GM21723 (cell line): ENCODE results near the gene HMX2.

ENCODE experiments used
- ATAC-seq: cut with Tn5 transposase; IDR thresholded peaks from one replicate; pipeline ENCODE4 v1.9.1; 2021; ENCODE audit warnings: mild to moderate bottlenecking, moderate library complexity; ENCODE audit not compliant: unreplicated experiment

HMX2 gene

DNA sequence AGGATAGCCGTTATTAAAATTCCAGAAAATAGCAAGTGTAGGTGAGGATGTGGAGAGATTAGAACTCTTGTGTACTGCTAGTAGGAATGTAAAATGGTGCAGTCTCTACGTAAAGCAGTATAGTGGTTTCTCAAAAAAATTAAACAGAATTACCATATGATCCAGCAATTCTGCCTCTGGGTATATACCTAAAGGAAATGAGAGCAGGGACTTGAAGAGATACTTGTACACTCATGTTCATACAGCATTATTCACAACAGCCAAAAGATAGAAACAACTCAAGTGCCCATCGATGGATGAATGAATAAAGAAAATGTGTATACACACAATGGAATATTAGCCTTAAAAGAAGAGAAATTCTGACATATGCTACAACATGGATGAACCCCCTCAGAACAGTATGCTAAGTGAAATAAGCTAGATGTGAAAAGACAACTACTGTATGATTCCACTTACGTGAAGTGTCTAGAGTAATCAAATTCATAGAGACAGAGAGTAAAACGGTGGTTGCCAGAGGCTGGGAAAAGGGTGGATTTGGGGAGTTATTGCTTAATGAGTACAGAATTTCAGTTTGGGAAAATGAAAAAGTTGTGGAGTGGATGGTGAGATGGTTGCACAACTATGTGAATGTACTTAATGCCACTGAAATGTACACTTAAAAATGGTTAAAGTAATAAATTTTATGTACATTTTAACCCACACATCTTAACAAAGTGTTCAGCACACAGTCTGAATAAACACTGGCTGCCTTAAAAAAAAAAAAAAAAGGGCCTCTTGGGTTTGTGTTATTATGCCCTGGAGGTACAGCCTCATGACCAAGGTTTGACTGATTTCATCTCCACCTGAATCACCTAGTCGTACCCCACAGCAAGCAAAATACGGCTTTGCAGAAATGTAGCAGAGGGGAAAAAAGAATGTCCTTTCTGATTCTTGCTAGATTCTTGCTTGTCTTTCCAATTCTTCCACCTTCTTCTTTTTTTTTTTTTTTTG is 32.5 kb downstream of the HMX2 start:
- ATAC-seq, result no peak

- ATAC-seq, result no peak
Observed at GRCh38 chr10:123183724-123184123, 35.8 kb downstream of the HMX2 start.

- no peak for ATAC-seq
Observed at GRCh38 chr10:123187781-123188180, 39.8 kb downstream of the HMX2 start.

GRCh38 chr10:123191886-123192285 is 44.0 kb downstream of the HMX2 start:
- ATAC-seq, result no peak

DNA sequence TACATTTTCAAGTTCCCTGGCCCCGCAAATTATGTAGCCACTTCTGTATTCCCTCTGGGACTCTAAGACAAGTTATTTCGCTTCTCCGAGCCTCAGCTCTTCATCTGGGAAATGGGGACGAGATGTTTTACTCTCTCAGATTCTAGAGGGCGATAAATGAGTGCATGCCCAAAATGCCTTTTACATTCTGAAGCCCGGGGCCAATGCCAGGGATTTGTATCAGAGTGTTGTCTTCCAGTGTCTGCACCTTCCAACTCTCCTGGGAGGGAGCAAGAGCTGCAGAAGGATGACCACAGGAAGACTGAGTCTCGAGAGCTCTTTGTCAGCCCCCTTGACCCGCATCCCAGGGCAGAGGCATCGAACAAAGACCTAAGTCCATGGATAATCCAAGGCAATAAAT is 46.1 kb downstream of the HMX2 start:
- no peak for ATAC-seq
